Glutamatergic neuron (in vitro differentiated cells): Measurements from ENCODE around the gene ANTXR2. TPM values are rescaled to one million over a fixed set of nuclear protein-coding genes. Genes with fewer than 3 reads are reported as not detected.
"Not testable (repeated sequence)": the region's sequence is repeated elsewhere in the genome, so short reads cannot be mapped to it uniquely, and the experiment has no call there.

Experiments used
- DNase-seq: peaks from one replicate; pipeline ENCODE4 v3.0.0; 2022
- H3K27ac Mint-ChIP-seq: one replicate; pipeline ENCODE4 v1.8.0; 2020; ENCODE audit warnings: mild to moderate bottlenecking, mixed read lengths, inconsistent platforms; ENCODE audit not compliant: unreplicated experiment
- H3K27me3 Mint-ChIP-seq: one replicate; pipeline ENCODE4 v1.8.0; 2020; ENCODE audit warnings: mild to moderate bottlenecking, moderate library complexity, mixed read lengths, inconsistent platforms; ENCODE audit not compliant: unreplicated experiment
- H3K36me3 Mint-ChIP-seq: one replicate; pipeline ENCODE4 v1.8.0; 2020; ENCODE audit warnings: mild to moderate bottlenecking, mixed read lengths, inconsistent platforms; ENCODE audit not compliant: unreplicated experiment
- H3K4me1 Mint-ChIP-seq: one replicate; pipeline ENCODE4 v1.8.0; 2020; ENCODE audit warnings: mild to moderate bottlenecking, low read depth, mixed read lengths, inconsistent platforms; ENCODE audit not compliant: unreplicated experiment
- H3K4me3 Mint-ChIP-seq: one replicate; pipeline ENCODE4 v1.8.0; 2020; ENCODE audit warnings: mild to moderate bottlenecking, mixed read lengths, inconsistent platforms; ENCODE audit not compliant: unreplicated experiment
- H3K9me3 Mint-ChIP-seq: one replicate; pipeline ENCODE4 v1.8.0; 2020; ENCODE audit warnings: mild to moderate bottlenecking, moderate library complexity, mixed read lengths, inconsistent platforms; ENCODE audit not compliant: unreplicated experiment
- total RNA-seq: library from RNA; stranded (reverse); fragmentation: NEBNext Ultra II Directional; extraction: Animal tissue kit (Norgen Biotek cat#: 25700); gene quantifications from one replicate; pipeline ENCODE4 v1.2.1, GENCODE V29; 2021; ENCODE audit not compliant: unreplicated experiment
- TF ChIP-seq, protein P1 (sequence below): fragments of 200-600 bp; sonication (generic); IDR thresholded peaks from one replicate; pipeline ENCODE4 v1.5.0; 2021; ENCODE audit not compliant: partially characterized antibody, unreplicated experiment

The ANTXR2 gene
- total RNA-seq, 1 donor from 2014 or later: 47.8 TPM

DNA sequence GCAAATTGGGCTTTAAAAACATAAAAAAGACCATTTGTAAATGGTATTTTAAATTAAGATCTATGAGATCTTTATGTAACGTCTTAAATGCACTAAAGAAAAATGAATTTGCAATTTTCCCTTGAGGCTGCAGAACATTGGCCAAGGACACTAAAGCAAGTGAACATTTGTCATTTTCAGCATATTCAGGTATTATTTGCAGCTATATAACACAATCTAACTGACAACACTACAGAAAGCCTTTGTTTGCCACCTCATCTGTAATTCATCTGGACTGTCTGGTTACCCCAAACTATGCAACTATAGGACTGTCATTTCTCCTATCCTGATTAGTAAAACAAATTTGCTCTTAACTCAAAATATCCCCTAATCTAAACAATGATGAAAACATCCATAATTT lies 74.8 kb downstream of the ANTXR2 start:
- Mint-ChIP-seq H3K9me3 (peaks cover 4% of the 10 kb centered on the region), H3K36me3 (no peaks in the 10 kb centered on the region), H3K4me1 (no peaks in the 10 kb centered on the region), H3K27ac (no peak overlapping the region), H3K27me3 (peaks cover 3% of the 10 kb centered on the region), H3K4me3 (no peak overlapping the region)
- no peak for DNase-seq
- TF ChIP-seq, protein P1, sequence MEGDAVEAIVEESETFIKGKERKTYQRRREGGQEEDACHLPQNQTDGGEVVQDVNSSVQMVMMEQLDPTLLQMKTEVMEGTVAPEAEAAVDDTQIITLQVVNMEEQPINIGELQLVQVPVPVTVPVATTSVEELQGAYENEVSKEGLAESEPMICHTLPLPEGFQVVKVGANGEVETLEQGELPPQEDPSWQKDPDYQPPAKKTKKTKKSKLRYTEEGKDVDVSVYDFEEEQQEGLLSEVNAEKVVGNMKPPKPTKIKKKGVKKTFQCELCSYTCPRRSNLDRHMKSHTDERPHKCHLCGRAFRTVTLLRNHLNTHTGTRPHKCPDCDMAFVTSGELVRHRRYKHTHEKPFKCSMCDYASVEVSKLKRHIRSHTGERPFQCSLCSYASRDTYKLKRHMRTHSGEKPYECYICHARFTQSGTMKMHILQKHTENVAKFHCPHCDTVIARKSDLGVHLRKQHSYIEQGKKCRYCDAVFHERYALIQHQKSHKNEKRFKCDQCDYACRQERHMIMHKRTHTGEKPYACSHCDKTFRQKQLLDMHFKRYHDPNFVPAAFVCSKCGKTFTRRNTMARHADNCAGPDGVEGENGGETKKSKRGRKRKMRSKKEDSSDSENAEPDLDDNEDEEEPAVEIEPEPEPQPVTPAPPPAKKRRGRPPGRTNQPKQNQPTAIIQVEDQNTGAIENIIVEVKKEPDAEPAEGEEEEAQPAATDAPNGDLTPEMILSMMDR: no peak

DNA sequence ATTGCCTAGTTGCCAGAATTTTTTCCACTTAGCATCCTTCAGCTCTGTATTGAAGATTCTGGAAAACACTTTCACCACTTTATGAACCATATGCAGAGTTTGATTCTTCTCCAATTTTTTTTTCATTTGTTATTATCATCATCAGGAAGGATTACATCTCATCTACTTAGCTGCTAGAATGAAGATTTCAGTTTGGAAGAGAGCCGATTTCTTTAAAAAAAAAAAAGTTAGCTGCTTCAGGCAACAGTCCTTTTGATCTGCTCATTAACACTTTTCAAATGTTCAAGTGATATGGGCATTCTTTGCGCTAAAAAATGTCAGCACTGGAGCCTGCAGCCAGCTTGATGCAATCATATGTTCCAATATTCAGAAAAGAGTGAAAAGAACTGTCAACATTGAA lies 76.2 kb downstream of the ANTXR2 start:
- Mint-ChIP-seq H3K27ac (no peak overlapping the region), H3K27me3 (peaks cover 3% of the 10 kb centered on the region), H3K36me3 (no peaks in the 10 kb centered on the region), H3K4me3 (no peak overlapping the region), H3K9me3 (peaks cover 1% of the 10 kb centered on the region), H3K4me1 (no peaks in the 10 kb centered on the region)
- TF ChIP-seq, protein P1: no peak
- no peak for DNase-seq

DNA sequence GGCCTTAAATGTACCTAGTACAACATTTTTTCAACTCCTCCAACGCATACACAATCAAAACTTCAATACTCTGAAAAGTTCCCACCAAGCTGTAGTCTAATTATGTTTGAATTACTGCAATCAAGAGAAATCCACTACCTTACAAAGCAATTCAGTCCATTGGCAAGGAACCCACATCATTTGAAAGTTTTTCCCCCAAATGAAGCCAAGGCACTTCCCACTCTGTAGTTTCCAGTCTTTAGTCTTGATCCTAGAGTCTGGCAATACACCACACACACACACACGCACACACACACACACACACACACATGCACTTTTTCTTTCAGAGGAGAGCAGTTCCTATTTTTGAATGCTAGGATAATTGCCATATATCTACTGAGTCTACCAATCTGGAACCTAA lies 79.6 kb downstream of the ANTXR2 start:
- peaks cover 1% of the 10 kb centered on the region for H3K9me3 Mint-ChIP-seq
- no peak overlapping the region for H3K4me3 Mint-ChIP-seq
- TF ChIP-seq, protein P1: no peak
- DNase-seq: no peak
- H3K27ac Mint-ChIP-seq: no peak overlapping the region
- peaks cover 2% of the 10 kb centered on the region for H3K4me1 Mint-ChIP-seq
- peaks cover 3% of the 10 kb centered on the region for H3K27me3 Mint-ChIP-seq
- H3K36me3 Mint-ChIP-seq: no peaks in the 10 kb centered on the region

DNA sequence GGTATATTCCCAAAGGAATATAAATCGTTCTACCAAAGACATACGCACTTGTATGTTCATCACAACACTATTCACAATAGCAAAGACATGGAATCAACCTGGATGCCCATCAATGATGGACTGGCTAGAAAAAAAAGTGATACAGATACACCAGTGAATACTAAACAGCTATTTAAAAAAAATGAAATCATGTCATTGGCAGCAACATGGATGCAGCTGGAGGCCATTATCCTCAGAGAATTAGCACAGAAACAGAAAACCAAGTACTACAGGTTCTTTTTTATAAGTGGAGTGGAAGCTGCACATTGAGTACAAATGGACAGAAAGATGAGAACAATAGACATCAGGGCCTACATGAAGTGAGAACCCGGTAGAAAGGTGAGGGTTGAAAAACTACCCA lies 81.4 kb downstream of the ANTXR2 start:
- peaks cover 2% of the 10 kb centered on the region for H3K27me3 Mint-ChIP-seq
- H3K4me3 Mint-ChIP-seq: no peak overlapping the region
- H3K36me3 Mint-ChIP-seq: peaks cover under 1% of the 10 kb centered on the region
- no peak overlapping the region for H3K27ac Mint-ChIP-seq
- TF ChIP-seq, protein P1: no peak
- H3K9me3 Mint-ChIP-seq: peaks cover 4% of the 10 kb centered on the region
- DNase-seq: no peak
- H3K4me1 Mint-ChIP-seq: peaks cover 8% of the 10 kb centered on the region

DNA sequence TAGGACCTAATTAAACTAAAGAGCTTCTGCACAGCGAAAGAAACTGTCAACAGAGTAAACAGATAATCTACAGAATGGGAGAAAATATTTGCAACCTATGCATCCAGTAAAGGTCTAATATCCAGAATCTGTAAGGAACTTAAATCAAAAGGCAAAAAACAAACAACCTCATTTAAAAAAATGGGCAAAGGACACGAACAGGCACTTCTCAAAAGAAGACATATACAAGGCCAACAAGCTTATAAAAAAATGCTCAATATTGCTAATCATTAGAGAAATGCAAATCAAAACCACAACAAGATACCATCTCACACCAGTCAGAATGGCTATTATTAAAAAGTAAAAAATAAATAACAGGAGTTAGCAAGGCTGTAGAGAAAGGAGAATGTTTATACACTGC lies 81.9 kb downstream of the ANTXR2 start:
- H3K4me1 Mint-ChIP-seq: peaks cover 11% of the 10 kb centered on the region
- H3K36me3 Mint-ChIP-seq, H3K27ac Mint-ChIP-seq, H3K9me3 Mint-ChIP-seq, H3K27me3 Mint-ChIP-seq, DNase-seq, H3K4me3 Mint-ChIP-seq: not testable (repeated sequence)

DNA sequence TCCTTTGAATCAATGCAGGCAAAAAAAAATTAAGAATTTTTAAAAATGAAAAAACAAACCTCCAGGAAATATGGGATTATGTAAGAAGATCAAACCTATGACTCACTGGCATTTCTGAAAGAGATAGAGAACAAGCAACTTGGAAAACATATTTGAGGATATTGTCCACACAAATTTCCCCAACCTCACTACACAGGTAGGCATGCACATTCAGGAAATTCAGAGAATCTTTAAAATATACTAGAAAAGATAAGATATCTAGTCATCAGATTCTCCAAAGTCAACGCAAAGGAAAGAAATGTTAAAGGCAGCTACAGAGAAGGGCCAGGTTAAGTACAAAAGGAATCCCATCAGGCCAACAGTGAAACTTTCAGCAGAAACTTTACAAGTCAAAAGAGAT lies 85.6 kb downstream of the ANTXR2 start:
- TF ChIP-seq, protein P1: no peak
- H3K27ac Mint-ChIP-seq: no peak overlapping the region
- no peaks in the 10 kb centered on the region for H3K27me3 Mint-ChIP-seq
- no peak for DNase-seq
- H3K4me1 Mint-ChIP-seq: peaks cover 11% of the 10 kb centered on the region
- H3K36me3 Mint-ChIP-seq: peaks cover 4% of the 10 kb centered on the region
- no peak overlapping the region for H3K4me3 Mint-ChIP-seq
- peaks cover 6% of the 10 kb centered on the region for H3K9me3 Mint-ChIP-seq
